HepG2 (cell line): ENCODE data around the gene CALR. TPM values are rescaled to one million over a fixed set of nuclear protein-coding genes. Genes with fewer than 3 reads are reported as not detected.

Experiments
- BRCA1 ChIP-seq: sonication (generic); formaldehyde crosslinking; IDR thresholded peaks from 2 replicates; pipeline ENCODE4 v1.4.0; 2020; ENCODE audit warnings: missing genetic modification reagents
- BRD4 ChIP-seq: sonication (generic); formaldehyde crosslinking; IDR thresholded peaks from 2 replicates; pipeline ENCODE4 v1.4.0; 2020; ENCODE audit warnings: missing genetic modification reagents
- MIER2 ChIP-seq: IDR thresholded peaks from 2 replicates; pipeline ENCODE4 v1.6.1; 2016; ENCODE audit warnings: missing biosample characterization, missing genetic modification reagents
- MXI1 ChIP-seq: IDR thresholded peaks from 3 replicates; pipeline ENCODE4 v1.6.1; 2012; ENCODE audit warnings: low read depth, low read length, inconsistent platforms, borderline replicate concordance
- PHF20 ChIP-seq: sonication (generic); formaldehyde crosslinking; IDR thresholded peaks from 2 replicates; pipeline ENCODE4 v1.5.0; 2020; ENCODE audit warnings: mild to moderate bottlenecking, missing genetic modification reagents
- SP2 ChIP-seq: sonication (generic); formaldehyde crosslinking; IDR thresholded peaks from 2 replicates; pipeline ENCODE4 v1.5.1; 2020; ENCODE audit warnings: mild to moderate bottlenecking, missing genetic modification reagents
- ZIK1 ChIP-seq: sonication (generic); formaldehyde crosslinking; IDR thresholded peaks from 2 replicates; pipeline ENCODE4 v1.5.0; 2020; ENCODE audit warnings: mild to moderate bottlenecking, low read depth, missing genetic modification reagents, borderline replicate concordance
- ZNF501 ChIP-seq: sonication (generic); formaldehyde crosslinking; IDR thresholded peaks from 2 replicates; pipeline ENCODE4 v1.5.1; 2020; ENCODE audit warnings: mild to moderate bottlenecking, moderate library complexity, missing genetic modification reagents
- ZSCAN9 ChIP-seq: IDR thresholded peaks from 2 replicates; pipeline ENCODE4 v1.6.1; 2016; ENCODE audit warnings: borderline replicate concordance
- polyA plus RNA-seq, 8 experiments: library from polyadenylated mRNA; depleted of rRNA in 3 of 8; stranded (reverse) in 7 of 8; unstranded in 1 of 8; fragments of >200 nt; fragmentation: Illumina TruSeq in 4 of 8; extraction: Trizol in 4 of 8; gene quantifications; 2 replicates each; pipeline versions ENCODE4 v1.2.1 to v1.2.3, GENCODE V29; 2011 to 2016; ENCODE audit warnings: low read depth in 4 of 8, missing spikeins in 1 of 8, mixed read lengths in 1 of 8; ENCODE audit not compliant: insufficient read depth in 1 of 8
- total RNA-seq, 5 experiments: library from RNA; depleted of rRNA; stranded (reverse); fragments of >200 nt; fragmentation: Illumina TruSeq; extraction: Trizol; gene quantifications; 2 replicates each; pipeline ENCODE4 v1.2.3, GENCODE V29; 2016; ENCODE audit warnings: low read depth in 1 of 5
- TF ChIP-seq, protein P1 (sequence below): sonication (generic); formaldehyde crosslinking; IDR thresholded peaks from 2 replicates; pipeline ENCODE4 v1.4.0; 2020; ENCODE audit warnings: mild to moderate bottlenecking, missing genetic modification reagents
- TF ChIP-seq, protein P2 (sequence below): sonication (generic); formaldehyde crosslinking; IDR thresholded peaks from 2 replicates; pipeline ENCODE4 v1.5.1; 2020; ENCODE audit warnings: missing genetic modification reagents, mild to moderate bottlenecking, borderline replicate concordance
- TF ChIP-seq, protein P3 (sequence below): sonication (generic); formaldehyde crosslinking; IDR thresholded peaks from 2 replicates; pipeline ENCODE4 v1.5.0; 2020; ENCODE audit warnings: mild to moderate bottlenecking, low read depth, missing genetic modification reagents, borderline replicate concordance
- TF ChIP-seq, protein P4 (sequence below): sonication (generic); formaldehyde crosslinking; IDR thresholded peaks from 2 replicates; pipeline ENCODE4 v1.5.1; 2020; ENCODE audit warnings: mild to moderate bottlenecking, missing genetic modification reagents, borderline replicate concordance
- TF ChIP-seq, protein P5 (sequence below): sonication (generic); formaldehyde crosslinking; IDR thresholded peaks from 2 replicates; pipeline ENCODE4 v1.5.0; 2020; ENCODE audit warnings: missing genetic modification reagents, mild to moderate bottlenecking, borderline replicate concordance
- TF ChIP-seq, protein P6 (sequence below): sonication (generic); formaldehyde crosslinking; IDR thresholded peaks from 2 replicates; pipeline ENCODE4 v1.4.0; 2020; ENCODE audit warnings: mild to moderate bottlenecking, missing genetic modification reagents
- TF ChIP-seq, protein P7 (sequence below): sonication (generic); formaldehyde crosslinking; IDR thresholded peaks from 2 replicates; pipeline ENCODE4 v1.5.0; 2020; ENCODE audit warnings: mild to moderate bottlenecking, missing genetic modification reagents, moderate library complexity

Gene CALR
- total and polyA plus RNA-seq, 2 of the 13 experiments (the other 11 are each of a cell fraction or from before 2014, with no cell fraction given), result 898 to 934 TPM

DNA sequence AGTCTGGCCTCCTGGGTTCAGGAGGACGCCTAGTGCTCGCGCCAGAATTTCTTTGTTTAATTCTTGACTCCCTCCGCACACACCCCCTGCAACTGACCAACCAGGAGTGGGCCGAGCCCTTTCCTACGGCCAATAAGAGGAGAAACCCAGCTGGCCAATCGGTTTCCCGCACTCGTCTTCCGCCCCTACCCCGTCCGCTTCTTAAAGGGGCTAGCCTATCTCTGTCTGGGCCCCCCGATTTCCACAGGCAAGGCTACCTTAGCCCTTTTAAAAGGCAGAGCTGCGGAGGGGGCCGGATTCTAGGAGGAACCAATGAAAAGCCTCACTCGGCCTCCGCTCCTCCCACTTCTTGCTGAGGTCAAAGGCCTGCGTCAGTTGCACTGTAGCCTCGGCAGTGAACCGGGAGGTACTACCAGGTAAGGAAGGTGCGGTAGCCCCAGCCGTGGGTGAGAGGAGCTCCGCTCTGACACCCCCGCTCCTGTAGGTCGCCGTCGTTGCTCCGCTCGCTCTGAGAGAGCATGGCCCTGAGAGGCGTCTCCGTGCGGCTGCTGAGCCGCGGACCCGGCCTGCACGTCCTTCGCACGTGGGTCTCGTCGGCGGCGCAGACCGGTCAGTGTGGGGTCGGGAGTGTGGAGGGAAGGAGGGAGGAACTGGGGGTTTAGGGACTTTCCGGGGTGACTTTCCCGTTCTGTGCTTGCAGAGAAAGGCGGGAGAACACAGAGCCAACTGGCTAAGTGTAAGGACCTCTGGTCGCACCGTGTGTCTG lies 47.4 kb upstream of the CALR start, which contains the start of gene GCDH (continued):
- TF ChIP-seq, protein P1, sequence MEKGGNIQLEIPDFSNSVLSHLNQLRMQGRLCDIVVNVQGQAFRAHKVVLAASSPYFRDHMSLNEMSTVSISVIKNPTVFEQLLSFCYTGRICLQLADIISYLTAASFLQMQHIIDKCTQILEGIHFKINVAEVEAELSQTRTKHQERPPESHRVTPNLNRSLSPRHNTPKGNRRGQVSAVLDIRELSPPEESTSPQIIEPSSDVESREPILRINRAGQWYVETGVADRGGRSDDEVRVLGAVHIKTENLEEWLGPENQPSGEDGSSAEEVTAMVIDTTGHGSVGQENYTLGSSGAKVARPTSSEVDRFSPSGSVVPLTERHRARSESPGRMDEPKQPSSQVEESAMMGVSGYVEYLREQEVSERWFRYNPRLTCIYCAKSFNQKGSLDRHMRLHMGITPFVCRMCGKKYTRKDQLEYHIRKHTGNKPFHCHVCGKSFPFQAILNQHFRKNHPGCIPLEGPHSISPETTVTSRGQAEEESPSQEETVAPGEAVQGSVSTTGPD (CRISPR knock-in tag), result no peak
- TF ChIP-seq, protein P2, sequence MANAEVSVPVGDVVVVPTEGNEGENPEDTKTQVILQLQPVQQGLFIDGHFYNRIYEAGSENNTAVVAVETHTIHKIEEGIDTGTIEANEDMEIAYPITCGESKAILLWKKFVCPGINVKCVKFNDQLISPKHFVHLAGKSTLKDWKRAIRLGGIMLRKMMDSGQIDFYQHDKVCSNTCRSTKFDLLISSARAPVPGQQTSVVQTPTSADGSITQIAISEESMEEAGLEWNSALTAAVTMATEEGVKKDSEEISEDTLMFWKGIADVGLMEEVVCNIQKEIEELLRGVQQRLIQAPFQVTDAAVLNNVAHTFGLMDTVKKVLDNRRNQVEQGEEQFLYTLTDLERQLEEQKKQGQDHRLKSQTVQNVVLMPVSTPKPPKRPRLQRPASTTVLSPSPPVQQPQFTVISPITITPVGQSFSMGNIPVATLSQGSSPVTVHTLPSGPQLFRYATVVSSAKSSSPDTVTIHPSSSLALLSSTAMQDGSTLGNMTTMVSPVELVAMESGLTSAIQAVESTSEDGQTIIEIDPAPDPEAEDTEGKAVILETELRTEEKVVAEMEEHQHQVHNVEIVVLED, result peak; percentile 61; the same call in 1 of the 2 replicates
- TF ChIP-seq BRD4 (CRISPR knock-in tag) (no peak), SP2 (CRISPR knock-in tag) (peak; percentile 75), ZNF501 (peak; percentile 83), MXI1 (peak; percentile 81; the same call in 2 of the 3 replicates), ZSCAN9 (peak; percentile 65), MIER2 (CRISPR knock-in tag) (no peak), PHF20 (CRISPR knock-in tag) (peak; percentile 87), BRCA1 (CRISPR knock-in tag) (no peak), ZIK1 (no peak)
- TF ChIP-seq, protein P3, sequence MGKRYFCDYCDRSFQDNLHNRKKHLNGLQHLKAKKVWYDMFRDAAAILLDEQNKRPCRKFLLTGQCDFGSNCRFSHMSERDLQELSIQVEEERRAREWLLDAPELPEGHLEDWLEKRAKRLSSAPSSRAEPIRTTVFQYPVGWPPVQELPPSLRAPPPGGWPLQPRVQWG (CRISPR knock-in tag), result no peak
- TF ChIP-seq, protein P4, sequence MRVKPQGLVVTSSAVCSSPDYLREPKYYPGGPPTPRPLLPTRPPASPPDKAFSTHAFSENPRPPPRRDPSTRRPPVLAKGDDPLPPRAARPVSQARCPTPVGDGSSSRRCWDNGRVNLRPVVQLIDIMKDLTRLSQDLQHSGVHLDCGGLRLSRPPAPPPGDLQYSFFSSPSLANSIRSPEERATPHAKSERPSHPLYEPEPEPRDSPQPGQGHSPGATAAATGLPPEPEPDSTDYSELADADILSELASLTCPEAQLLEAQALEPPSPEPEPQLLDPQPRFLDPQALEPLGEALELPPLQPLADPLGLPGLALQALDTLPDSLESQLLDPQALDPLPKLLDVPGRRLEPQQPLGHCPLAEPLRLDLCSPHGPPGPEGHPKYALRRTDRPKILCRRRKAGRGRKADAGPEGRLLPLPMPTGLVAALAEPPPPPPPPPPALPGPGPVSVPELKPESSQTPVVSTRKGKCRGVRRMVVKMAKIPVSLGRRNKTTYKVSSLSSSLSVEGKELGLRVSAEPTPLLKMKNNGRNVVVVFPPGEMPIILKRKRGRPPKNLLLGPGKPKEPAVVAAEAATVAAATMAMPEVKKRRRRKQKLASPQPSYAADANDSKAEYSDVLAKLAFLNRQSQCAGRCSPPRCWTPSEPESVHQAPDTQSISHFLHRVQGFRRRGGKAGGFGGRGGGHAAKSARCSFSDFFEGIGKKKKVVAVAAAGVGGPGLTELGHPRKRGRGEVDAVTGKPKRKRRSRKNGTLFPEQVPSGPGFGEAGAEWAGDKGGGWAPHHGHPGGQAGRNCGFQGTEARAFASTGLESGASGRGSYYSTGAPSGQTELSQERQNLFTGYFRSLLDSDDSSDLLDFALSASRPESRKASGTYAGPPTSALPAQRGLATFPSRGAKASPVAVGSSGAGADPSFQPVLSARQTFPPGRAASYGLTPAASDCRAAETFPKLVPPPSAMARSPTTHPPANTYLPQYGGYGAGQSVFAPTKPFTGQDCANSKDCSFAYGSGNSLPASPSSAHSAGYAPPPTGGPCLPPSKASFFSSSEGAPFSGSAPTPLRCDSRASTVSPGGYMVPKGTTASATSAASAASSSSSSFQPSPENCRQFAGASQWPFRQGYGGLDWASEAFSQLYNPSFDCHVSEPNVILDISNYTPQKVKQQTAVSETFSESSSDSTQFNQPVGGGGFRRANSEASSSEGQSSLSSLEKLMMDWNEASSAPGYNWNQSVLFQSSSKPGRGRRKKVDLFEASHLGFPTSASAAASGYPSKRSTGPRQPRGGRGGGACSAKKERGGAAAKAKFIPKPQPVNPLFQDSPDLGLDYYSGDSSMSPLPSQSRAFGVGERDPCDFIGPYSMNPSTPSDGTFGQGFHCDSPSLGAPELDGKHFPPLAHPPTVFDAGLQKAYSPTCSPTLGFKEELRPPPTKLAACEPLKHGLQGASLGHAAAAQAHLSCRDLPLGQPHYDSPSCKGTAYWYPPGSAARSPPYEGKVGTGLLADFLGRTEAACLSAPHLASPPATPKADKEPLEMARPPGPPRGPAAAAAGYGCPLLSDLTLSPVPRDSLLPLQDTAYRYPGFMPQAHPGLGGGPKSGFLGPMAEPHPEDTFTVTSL (CRISPR knock-in tag), result peak; percentile 60
- TF ChIP-seq, protein P5, sequence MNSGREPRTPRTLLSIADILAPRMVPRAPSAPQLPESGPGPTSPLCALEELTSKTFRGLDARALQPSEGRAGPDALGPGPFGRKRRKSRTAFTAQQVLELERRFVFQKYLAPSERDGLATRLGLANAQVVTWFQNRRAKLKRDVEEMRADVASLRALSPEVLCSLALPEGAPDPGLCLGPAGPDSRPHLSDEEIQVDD (CRISPR knock-in tag), result 0 out of 2 replicates have a peak, but pooled peaks have one; percentile 29
- TF ChIP-seq, protein P6, sequence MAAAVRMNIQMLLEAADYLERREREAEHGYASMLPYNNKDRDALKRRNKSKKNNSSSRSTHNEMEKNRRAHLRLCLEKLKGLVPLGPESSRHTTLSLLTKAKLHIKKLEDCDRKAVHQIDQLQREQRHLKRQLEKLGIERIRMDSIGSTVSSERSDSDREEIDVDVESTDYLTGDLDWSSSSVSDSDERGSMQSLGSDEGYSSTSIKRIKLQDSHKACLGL, result peak; percentile 97; the same call in 1 of the 2 replicates
- TF ChIP-seq, protein P7, sequence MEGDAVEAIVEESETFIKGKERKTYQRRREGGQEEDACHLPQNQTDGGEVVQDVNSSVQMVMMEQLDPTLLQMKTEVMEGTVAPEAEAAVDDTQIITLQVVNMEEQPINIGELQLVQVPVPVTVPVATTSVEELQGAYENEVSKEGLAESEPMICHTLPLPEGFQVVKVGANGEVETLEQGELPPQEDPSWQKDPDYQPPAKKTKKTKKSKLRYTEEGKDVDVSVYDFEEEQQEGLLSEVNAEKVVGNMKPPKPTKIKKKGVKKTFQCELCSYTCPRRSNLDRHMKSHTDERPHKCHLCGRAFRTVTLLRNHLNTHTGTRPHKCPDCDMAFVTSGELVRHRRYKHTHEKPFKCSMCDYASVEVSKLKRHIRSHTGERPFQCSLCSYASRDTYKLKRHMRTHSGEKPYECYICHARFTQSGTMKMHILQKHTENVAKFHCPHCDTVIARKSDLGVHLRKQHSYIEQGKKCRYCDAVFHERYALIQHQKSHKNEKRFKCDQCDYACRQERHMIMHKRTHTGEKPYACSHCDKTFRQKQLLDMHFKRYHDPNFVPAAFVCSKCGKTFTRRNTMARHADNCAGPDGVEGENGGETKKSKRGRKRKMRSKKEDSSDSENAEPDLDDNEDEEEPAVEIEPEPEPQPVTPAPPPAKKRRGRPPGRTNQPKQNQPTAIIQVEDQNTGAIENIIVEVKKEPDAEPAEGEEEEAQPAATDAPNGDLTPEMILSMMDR (CRISPR knock-in tag), result peak; percentile 10; the same call in 1 of the 2 replicates
